Measurements from ENCODE around the gene USP24. TPM values are rescaled to one million over a fixed set of nuclear protein-coding genes. Genes with fewer than 3 reads are reported as not detected.
"Not testable (repeated sequence)": the region's sequence is repeated elsewhere in the genome, so short reads cannot be mapped to it uniquely, and the experiment has no call there.

The USP24 gene
- total RNA-seq, 1 experiment from 2014 or later, result 40.9 TPM

DNA sequence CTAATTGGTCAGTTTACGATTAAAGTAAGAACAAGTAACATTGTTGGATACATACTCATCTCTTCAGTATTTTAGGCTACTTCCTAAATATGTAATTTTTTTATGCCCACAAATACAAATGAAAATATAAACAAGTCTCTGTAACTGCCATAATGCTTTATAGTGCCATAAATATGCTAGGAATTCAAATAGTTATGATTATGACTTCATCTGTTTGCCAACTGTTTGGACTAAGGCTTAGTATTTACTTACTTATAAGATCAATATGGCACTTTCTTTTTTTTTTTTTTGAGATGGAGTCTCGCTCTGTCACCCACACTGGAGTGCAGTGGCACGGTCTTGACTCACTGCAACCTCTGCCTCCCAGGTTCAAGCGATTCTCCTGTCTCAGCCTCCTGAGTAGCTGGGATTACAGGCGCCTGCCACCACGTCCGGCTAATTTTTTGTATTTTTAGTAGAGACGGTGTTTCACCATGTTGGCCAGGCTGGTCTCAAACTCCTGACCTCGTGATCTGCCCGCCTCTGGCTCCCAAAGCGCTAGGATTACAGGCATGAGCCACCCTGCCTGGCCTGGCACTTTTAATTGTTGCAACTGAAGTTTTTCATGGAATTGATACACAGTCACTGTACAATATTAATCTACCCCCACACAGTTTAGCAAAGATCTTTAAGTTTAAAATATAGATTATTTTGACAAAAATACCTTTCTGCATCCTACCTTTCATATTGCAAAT lies 23.8 kb downstream of the USP24 start:
- H3K4me1 Mint-ChIP-seq, result peaks cover 24% of the 10 kb centered on the region
- CTCF ChIA-PET; ATAC-seq; H3K4me3 Mint-ChIP-seq; DNase-seq (ENCODE audit: low spot score); H3K27ac Mint-ChIP-seq; H3K27me3 Mint-ChIP-seq (ENCODE audit: low read depth); POLR2A ChIA-PET; H3K9me3 Mint-ChIP-seq; H3K36me3 Mint-ChIP-seq: not testable (repeated sequence)

DNA sequence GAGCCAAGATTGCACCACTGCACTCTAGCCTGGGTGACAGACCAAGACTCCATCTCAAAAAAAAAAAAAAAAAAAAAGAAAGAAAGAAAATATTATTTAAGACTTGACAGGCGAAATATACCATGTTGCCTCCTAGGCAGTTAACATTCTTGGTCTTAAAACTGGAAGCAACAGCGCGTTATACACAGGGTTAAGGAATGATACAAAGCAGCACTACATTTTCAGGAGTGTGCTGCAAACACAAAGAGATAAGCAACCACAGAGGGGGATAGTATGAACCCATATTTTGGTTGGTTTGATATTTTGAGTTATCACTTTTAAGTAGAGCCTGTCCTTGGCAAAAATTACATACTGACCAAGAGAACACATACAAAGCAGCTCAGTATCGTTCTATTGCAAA lies 25.1 kb downstream of the USP24 start:
- H3K27ac Mint-ChIP-seq, result no peak overlapping the region
- peaks cover 5% of the 10 kb centered on the region; the same call in 1 of the 2 replicates for H3K9me3 Mint-ChIP-seq
- no peak for TF ChIP-seq ZBTB43 (CRISPR knock-in tag; IDR thresholded peaks at IDR 0.05)
- no peak for TF ChIP-seq AFF4 (CRISPR knock-in tag; IDR thresholded peaks at IDR 0.05; ENCODE audit: borderline replicate concordance)
- TF ChIP-seq, protein P1, sequence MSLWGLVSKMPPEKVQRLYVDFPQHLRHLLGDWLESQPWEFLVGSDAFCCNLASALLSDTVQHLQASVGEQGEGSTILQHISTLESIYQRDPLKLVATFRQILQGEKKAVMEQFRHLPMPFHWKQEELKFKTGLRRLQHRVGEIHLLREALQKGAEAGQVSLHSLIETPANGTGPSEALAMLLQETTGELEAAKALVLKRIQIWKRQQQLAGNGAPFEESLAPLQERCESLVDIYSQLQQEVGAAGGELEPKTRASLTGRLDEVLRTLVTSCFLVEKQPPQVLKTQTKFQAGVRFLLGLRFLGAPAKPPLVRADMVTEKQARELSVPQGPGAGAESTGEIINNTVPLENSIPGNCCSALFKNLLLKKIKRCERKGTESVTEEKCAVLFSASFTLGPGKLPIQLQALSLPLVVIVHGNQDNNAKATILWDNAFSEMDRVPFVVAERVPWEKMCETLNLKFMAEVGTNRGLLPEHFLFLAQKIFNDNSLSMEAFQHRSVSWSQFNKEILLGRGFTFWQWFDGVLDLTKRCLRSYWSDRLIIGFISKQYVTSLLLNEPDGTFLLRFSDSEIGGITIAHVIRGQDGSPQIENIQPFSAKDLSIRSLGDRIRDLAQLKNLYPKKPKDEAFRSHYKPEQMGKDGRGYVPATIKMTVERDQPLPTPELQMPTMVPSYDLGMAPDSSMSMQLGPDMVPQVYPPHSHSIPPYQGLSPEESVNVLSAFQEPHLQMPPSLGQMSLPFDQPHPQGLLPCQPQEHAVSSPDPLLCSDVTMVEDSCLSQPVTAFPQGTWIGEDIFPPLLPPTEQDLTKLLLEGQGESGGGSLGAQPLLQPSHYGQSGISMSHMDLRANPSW (CRISPR knock-in tag; conservative IDR thresholded peaks at IDR 0.05; ENCODE audit: low read depth), result no peak
- no peak for TF ChIP-seq ZNF317 (CRISPR knock-in tag; IDR thresholded peaks at IDR 0.05; ENCODE audit: borderline replicate concordance, low read depth)
- TF ChIP-seq, protein P2, sequence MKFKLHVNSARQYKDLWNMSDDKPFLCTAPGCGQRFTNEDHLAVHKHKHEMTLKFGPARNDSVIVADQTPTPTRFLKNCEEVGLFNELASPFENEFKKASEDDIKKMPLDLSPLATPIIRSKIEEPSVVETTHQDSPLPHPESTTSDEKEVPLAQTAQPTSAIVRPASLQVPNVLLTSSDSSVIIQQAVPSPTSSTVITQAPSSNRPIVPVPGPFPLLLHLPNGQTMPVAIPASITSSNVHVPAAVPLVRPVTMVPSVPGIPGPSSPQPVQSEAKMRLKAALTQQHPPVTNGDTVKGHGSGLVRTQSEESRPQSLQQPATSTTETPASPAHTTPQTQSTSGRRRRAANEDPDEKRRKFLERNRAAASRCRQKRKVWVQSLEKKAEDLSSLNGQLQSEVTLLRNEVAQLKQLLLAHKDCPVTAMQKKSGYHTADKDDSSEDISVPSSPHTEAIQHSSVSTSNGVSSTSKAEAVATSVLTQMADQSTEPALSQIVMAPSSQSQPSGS (CRISPR knock-in tag; IDR thresholded peaks at IDR 0.05; ENCODE audit: borderline replicate concordance, low read depth), result no peak
- no peak for TF ChIP-seq ZNF423 (CRISPR knock-in tag; IDR thresholded peaks at IDR 0.05)
- TF ChIP-seq KAT7 (CRISPR knock-in tag; IDR thresholded peaks at IDR 0.05; ENCODE audit: borderline replicate concordance), result no peak
- no peaks in the 10 kb centered on the region for H3K27me3 Mint-ChIP-seq (ENCODE audit: low read depth)
- H3K4me1 Mint-ChIP-seq, result peaks cover 22% of the 10 kb centered on the region
- H3K4me3 Mint-ChIP-seq, result no peak overlapping the region
- ChIA-PET POLR2A (no interaction called here), CTCF (no interaction called here)
- DNase-seq (ENCODE audit: low spot score), result no peak
- ATAC-seq, result no peak
- peaks cover 5% of the 10 kb centered on the region for H3K36me3 Mint-ChIP-seq

GRCh38 chr1:55188909-55189308 lies 26.3 kb downstream of the USP24 start:
- H3K27me3 Mint-ChIP-seq (ENCODE audit: low read depth), result no peaks in the 10 kb centered on the region
- no peak overlapping the region for H3K27ac Mint-ChIP-seq
- TF ChIP-seq, protein P3, sequence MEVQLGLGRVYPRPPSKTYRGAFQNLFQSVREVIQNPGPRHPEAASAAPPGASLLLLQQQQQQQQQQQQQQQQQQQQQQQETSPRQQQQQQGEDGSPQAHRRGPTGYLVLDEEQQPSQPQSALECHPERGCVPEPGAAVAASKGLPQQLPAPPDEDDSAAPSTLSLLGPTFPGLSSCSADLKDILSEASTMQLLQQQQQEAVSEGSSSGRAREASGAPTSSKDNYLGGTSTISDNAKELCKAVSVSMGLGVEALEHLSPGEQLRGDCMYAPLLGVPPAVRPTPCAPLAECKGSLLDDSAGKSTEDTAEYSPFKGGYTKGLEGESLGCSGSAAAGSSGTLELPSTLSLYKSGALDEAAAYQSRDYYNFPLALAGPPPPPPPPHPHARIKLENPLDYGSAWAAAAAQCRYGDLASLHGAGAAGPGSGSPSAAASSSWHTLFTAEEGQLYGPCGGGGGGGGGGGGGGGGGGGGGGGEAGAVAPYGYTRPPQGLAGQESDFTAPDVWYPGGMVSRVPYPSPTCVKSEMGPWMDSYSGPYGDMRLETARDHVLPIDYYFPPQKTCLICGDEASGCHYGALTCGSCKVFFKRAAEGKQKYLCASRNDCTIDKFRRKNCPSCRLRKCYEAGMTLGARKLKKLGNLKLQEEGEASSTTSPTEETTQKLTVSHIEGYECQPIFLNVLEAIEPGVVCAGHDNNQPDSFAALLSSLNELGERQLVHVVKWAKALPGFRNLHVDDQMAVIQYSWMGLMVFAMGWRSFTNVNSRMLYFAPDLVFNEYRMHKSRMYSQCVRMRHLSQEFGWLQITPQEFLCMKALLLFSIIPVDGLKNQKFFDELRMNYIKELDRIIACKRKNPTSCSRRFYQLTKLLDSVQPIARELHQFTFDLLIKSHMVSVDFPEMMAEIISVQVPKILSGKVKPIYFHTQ (CRISPR knock-in tag; IDR thresholded peaks at IDR 0.05), result no peak
- TF ChIP-seq PRRX2 (CRISPR knock-in tag; IDR thresholded peaks at IDR 0.05) (no peak), HMGA2 (CRISPR knock-in tag; IDR thresholded peaks at IDR 0.05) (no peak), MLX (CRISPR knock-in tag; IDR thresholded peaks at IDR 0.05) (no peak), EMX1 (CRISPR knock-in tag; IDR thresholded peaks at IDR 0.05) (no peak)
- TF ChIP-seq, protein P4, sequence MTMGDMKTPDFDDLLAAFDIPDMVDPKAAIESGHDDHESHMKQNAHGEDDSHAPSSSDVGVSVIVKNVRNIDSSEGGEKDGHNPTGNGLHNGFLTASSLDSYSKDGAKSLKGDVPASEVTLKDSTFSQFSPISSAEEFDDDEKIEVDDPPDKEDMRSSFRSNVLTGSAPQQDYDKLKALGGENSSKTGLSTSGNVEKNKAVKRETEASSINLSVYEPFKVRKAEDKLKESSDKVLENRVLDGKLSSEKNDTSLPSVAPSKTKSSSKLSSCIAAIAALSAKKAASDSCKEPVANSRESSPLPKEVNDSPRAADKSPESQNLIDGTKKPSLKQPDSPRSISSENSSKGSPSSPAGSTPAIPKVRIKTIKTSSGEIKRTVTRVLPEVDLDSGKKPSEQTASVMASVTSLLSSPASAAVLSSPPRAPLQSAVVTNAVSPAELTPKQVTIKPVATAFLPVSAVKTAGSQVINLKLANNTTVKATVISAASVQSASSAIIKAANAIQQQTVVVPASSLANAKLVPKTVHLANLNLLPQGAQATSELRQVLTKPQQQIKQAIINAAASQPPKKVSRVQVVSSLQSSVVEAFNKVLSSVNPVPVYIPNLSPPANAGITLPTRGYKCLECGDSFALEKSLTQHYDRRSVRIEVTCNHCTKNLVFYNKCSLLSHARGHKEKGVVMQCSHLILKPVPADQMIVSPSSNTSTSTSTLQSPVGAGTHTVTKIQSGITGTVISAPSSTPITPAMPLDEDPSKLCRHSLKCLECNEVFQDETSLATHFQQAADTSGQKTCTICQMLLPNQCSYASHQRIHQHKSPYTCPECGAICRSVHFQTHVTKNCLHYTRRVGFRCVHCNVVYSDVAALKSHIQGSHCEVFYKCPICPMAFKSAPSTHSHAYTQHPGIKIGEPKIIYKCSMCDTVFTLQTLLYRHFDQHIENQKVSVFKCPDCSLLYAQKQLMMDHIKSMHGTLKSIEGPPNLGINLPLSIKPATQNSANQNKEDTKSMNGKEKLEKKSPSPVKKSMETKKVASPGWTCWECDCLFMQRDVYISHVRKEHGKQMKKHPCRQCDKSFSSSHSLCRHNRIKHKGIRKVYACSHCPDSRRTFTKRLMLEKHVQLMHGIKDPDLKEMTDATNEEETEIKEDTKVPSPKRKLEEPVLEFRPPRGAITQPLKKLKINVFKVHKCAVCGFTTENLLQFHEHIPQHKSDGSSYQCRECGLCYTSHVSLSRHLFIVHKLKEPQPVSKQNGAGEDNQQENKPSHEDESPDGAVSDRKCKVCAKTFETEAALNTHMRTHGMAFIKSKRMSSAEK (CRISPR knock-in tag; IDR thresholded peaks at IDR 0.05; ENCODE audit: borderline replicate concordance), result no peak

More at GRCh38 chr1:55188909-55189308, 26.3 kb downstream of the USP24 start:
- Mint-ChIP-seq H3K4me1 (peaks cover 16% of the 10 kb centered on the region), H3K9me3 (peaks cover 14% of the 10 kb centered on the region), H3K4me3 (no peak overlapping the region), H3K36me3 (peaks cover 14% of the 10 kb centered on the region)
- ChIA-PET POLR2A (no interaction called here), CTCF (no interaction called here)
- DNase-seq (ENCODE audit: low spot score) (no peak), ATAC-seq (no peak)
